NOMO-1 (cell line): ENCODE measurements around the gene ITGA6.
"Not testable (repeated sequence)": the region's sequence is repeated elsewhere in the genome, so short reads cannot be mapped to it uniquely, and the experiment has no call there.

Source experiments
- DNase-seq, 2 experiments: peaks; one replicate each; lab custom pipeline; 2025; ENCODE audit not compliant: unreplicated experiment in 2 of 2; lab: John Stamatoyannopoulos, UW

Gene ITGA6

DNA sequence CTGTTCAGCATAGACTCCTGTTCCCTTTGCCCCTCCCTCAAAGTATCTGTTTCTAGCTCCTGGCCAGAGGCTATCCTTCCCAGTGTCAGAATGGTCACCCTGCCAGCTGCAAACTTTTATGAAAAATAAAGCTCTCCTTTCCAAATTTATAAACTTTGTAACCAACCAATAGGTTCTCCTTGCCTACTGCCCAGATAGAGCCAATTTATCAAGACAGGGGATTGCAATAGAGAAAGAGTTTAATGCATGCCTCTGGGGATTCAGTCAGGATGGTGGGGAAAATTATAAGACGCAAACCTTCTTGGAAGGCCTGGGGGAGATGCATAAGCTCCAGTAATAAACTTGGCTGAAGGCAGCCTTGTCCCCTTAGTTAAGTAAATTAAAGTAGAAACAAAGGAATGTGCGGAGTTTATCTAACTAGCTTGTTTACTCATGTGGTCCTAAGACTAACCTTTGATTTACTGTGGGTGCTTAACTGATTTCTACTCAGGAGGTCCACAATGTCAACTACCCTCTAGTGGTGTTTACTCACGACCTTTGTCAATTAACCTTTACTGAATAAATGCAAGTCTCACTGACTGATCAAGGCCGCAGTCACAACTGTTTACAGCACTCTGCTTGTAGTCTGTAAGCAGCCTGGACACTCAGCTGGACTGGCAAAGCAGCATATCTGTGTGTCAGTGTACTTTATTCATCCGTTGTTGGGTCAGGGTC, 85.6 kb downstream of the ITGA6 start:
- no peak for DNase-seq

GRCh38 chr2:172513524-172513900, 86.1 kb downstream of the ITGA6 start:
- DNase-seq, result no peak

GRCh38 chr2:172513935-172514586, 86.7 kb downstream of the ITGA6 start:
- DNase-seq, result peak; percentile 76 to 85

DNA sequence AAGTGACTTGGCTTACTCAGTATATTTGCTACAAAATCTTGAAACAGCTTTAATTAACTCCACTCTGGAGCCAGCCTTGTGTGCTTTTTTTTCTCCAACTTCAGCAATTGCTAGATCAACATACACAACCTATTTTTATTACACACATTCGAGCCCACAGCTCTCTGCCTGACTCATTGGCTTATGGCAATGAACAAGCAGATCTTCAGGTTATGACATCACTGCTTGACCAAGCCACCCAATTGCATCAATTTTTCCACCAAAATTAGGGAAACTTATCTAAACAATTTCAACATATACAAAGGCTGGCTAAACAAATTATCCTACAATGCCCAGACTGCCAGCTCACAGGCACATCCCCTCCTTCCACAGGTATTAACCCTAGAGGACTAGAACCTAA, 88.9 kb downstream of the ITGA6 start:
- peak; percentile 5 to 46 for DNase-seq

DNA sequence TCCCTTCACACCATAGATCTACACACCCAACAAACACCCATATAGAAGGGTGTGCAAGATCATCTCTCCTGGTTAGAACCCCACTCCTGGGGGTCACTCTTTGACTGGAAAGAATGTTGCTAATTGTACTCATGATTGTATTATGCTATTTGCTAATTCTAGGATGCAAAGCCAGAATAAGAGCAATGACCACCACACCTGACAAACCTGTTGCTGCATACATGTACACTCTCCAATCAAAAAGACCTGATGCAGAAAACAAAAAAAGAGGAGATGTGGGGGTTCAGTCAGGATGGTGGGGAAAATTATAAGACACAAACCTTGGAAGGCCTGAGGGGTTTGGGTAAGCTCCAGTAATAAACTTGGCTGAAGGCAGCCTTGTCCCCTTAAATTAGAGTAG, 91.6 kb downstream of the ITGA6 start:
- DNase-seq, result no peak

- no peak for DNase-seq
Measured at GRCh38 chr2:172525601-172526000, 98.2 kb downstream of the ITGA6 start.

DNA sequence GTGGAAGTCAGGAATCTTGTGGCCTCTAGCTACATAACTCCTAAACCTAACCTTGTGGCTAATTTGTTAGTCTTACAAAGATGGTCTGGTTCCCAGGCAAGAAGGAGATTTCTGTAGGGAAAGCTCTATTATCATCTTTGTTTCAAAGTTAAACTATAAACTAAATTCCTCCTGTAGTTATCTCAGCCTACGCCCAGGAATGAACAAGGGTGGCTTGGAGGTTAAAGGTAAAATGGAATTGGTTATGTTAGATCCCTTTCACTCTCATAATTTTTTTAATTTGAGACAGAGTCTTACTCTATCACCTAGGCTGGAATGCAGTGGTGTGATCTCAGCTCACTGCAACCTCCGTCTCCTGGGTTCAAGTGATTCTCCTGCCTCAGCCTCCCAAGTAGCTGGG, 103.9 kb downstream of the ITGA6 start:
- DNase-seq, result no peak

DNA sequence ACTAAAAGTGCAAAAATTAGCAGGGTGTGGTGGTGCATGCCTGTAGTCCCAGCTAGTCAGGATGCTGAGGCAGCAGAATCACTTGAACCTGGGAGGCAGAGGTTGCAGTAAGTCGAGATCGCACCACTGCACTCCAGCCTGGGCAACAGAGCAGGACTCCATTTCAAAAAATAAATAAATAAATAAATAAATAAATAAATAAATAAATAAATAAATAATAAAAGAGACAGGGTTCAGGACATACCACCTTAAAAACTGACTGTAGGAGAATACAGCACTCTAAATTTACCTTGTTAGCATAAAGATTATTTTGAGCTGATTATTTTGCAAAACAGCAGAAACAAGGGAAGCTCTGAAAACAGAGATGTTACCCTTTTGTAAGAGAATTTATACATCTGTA, 105.1 kb downstream of the ITGA6 start:
- not testable (repeated sequence) for DNase-seq

DNA sequence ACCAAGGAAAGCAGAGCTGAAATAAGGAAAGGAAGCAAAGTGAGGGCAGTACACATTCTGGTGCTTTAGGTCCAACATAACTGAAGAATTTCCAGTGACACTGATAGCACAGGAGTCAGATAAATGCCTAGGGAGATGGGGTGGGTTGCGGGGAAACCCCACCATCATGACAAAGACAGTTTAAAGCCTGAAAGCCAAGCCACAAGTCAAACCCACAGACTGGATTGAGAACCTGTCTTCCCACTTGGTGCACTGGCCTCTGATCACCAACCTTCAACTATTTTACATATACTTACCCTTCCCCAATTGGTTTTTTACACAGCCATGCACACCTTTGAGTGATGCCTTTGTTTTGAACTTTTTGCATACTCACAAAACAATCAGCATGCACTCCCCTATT, 106.3 kb downstream of the ITGA6 start:
- no peak for DNase-seq

- DNase-seq, result no peak
Measured at GRCh38 chr2:172535119-172535518, 107.7 kb downstream of the ITGA6 start.

- DNase-seq, result not testable (repeated sequence)
Measured at GRCh38 chr2:172537851-172538250, 110.5 kb downstream of the ITGA6 start.

GRCh38 chr2:172539767-172540166, 112.4 kb downstream of the ITGA6 start:
- no peak for DNase-seq

- no peak for DNase-seq
Measured at GRCh38 chr2:172540421-172540820, 113.0 kb downstream of the ITGA6 start.

DNA sequence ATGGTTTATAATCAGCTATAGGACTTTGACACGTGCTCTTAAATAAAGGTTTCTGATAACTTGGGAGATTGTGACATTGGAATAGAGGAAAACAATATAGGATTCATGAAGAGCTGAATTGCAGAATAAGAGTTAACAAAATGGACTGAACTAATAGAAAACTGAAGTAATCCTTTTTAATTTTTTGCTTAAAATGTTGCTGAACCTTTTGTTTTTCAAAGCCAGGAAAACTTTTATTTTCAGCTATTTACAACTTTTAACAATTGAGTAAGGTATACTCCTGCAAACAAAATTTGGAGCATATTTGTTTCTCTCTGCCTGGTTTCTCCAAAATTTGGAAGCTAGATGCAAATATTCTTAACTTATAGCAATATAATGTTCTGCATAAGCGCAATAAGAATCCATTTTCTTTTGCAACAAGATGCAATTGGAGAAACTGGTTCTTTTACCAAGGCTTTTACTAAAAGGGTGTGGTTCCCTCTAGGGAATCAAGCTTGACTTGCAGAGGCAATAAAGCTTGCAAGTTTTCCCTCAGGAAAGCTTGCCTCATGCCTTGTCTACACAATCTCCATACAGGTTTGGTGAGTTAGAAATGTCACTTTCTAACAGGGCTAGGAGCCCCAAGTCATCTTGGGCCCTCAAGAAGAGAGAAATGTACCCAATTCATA, 118.2 kb downstream of the ITGA6 start:
- no peak for DNase-seq

GRCh38 chr2:172549131-172549530, 121.7 kb downstream of the ITGA6 start:
- no peak for DNase-seq

DNA sequence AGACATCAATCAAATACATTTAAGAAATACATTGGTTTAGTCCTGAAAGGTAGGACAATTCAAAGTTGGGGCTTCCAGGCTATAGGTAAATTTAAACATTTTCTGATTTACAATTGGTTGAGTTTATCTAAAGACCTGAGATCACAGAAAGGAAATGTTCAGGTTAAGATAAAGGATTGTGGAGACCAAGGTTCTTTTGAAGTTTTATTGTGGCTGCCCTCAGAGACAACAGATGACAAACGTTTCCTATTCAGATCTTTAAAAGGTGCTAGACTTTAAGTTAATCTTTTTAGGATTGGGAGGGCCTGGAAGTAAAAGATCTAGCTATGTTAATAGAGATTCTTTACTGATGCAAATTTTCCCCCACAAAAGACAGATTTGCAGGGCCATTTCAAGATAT, 122.4 kb downstream of the ITGA6 start:
- DNase-seq, result not testable (repeated sequence)

DNA sequence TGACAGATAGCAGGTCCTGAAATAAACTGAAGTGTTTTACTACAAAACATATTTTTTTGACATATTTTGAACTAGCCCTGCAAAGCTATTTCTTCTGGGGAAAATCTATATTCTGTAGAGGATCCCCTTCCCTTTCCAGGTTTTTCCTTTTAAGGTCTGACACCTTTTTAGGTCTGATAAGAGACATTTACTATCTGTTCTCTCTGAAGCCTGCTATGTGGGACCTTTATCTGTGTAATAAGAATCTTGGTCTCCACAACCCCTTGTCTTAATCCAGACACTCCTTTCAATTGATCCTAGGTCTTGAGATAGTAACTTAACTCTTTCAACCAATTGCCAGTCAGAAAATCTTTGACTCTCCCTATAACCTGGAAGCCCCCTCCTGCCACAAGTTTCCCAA, 123.0 kb downstream of the ITGA6 start:
- DNase-seq, result no peak

DNA sequence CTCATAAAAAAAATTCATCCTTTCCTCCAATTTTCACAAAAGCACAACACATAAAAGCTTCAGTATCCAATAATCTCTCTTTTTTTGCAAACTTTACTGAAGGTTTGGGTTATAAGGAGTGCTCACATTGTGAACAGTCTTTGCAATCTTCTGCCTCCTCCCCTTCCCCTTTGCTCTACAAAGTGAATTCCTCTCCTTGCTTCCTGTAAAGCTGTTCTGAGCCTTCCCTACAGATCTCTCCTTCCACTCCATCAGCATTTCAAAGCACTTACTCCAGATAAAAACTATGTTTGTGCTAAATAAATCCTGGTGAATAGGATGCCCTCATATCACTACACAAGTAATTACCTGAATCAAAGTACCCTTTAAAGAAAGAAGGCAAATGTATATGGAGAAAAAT, 123.9 kb downstream of the ITGA6 start:
- no peak for DNase-seq

- no peak for DNase-seq
Measured at GRCh38 chr2:172552547-172553291, 125.3 kb downstream of the ITGA6 start.

GRCh38 chr2:172554352-172555271, 127.2 kb downstream of the ITGA6 start:
- DNase-seq, result no peak

DNA sequence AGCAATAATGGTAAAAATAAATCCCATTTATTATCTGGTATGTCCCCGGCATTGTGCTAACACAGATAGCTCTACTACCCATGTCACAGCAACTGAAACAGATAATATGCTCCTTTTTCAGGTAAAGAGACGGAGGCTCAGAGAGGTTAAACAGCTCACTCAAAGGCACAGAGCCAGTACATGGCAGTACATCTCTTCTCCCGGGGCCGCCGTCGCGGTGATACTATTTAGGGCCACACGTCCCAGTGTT, 127.8 kb downstream of the ITGA6 start:
- no peak for DNase-seq
